AG09319 (cell line): ENCODE measurements around the gene SWI5.

Experiments
- DNase-seq: peaks from one replicate; pipeline ENCODE4 v3.0.0-alpha.2; 2010; ENCODE audit warnings: low read depth; ENCODE audit errors: extremely low read depth
- CTCF ChIP-seq: IDR thresholded peaks from 2 replicates; pipeline ENCODE4 v1.5.1; 2011; ENCODE audit warnings: low read depth, mild to moderate bottlenecking, inconsistent platforms, low read length, moderate library complexity

SWI5 gene

GRCh38 chr9:128260340-128260739, 15.7 kb upstream of the SWI5 start:
- no peak for DNase-seq
- TF ChIP-seq CTCF: no peak

- no peak for TF ChIP-seq CTCF
- no peak for DNase-seq
Observed at GRCh38 chr9:128262687-128263086, 13.4 kb upstream of the SWI5 start.

GRCh38 chr9:128265348-128265847, 10.7 kb upstream of the SWI5 start:
- no peak for TF ChIP-seq CTCF

GRCh38 chr9:128266868-128267590, 9.0 kb upstream of the SWI5 start:
- no peak for DNase-seq
- TF ChIP-seq CTCF: no peak

More at GRCh38 chr9:128265348-128265847, 10.7 kb upstream of the SWI5 start:
- DNase-seq: no peak

GRCh38 chr9:128271112-128271511, 5.0 kb upstream of the SWI5 start:
- no peak for DNase-seq
- TF ChIP-seq CTCF: no peak

GRCh38 chr9:128271512-128271911, 4.6 kb upstream of the SWI5 start:
- DNase-seq: no peak
- TF ChIP-seq CTCF: no peak

GRCh38 chr9:128274245-128274644, 1.8 kb upstream of the SWI5 start:
- TF ChIP-seq CTCF: no peak

More at GRCh38 chr9:128274245-128274644, 1.8 kb upstream of the SWI5 start:
- no peak for DNase-seq
